ENCODE data around the gene PCDHGB6. TPM values are rescaled to one million over a fixed set of nuclear protein-coding genes. Genes with fewer than 3 reads are reported as not detected.
"Not testable (repeated sequence)": the region's sequence is repeated elsewhere in the genome, so short reads cannot be mapped to it uniquely, and the experiment has no call there.

The PCDHGB6 gene
- total RNA-seq, 2 experiments from 2014 or later = 0.04 TPM; not detected in 1

DNA sequence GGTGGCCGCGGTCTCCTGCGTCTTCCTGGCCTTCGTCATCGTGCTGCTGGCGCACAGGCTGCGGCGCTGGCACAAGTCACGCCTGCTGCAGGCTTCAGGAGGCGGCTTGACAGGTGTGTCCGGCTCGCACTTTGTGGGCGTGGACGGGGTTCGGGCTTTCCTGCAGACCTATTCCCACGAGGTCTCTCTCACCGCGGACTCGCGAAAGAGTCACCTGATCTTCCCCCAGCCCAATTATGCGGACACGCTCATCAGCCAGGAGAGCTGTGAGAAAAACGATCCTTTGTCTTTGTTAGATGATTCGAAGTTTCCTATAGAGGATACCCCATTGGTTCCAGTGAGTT is 7.4 kb downstream of the PCDHGB6 start:
- peaks cover 21% of the 10 kb centered on the region for H3K4me1 Mint-ChIP-seq
- peaks cover 26% of the 10 kb centered on the region for H3K9me3 Mint-ChIP-seq
- H3K27ac Mint-ChIP-seq, DNase-seq, H3K4me3 Mint-ChIP-seq, POLR2A ChIA-PET: not testable (repeated sequence)
- peaks cover 61% of the 10 kb centered on the region for H3K27me3 Mint-ChIP-seq
- CTCF ChIA-PET = interaction anchor here (2.7 kb wide), 1 partner anchor 149 kb away, joined by 14 read pairs; no protein-coding TSS in a partner anchor
- H3K36me3 Mint-ChIP-seq (ENCODE audit: low read depth) = peaks cover 18% of the 10 kb centered on the region

DNA sequence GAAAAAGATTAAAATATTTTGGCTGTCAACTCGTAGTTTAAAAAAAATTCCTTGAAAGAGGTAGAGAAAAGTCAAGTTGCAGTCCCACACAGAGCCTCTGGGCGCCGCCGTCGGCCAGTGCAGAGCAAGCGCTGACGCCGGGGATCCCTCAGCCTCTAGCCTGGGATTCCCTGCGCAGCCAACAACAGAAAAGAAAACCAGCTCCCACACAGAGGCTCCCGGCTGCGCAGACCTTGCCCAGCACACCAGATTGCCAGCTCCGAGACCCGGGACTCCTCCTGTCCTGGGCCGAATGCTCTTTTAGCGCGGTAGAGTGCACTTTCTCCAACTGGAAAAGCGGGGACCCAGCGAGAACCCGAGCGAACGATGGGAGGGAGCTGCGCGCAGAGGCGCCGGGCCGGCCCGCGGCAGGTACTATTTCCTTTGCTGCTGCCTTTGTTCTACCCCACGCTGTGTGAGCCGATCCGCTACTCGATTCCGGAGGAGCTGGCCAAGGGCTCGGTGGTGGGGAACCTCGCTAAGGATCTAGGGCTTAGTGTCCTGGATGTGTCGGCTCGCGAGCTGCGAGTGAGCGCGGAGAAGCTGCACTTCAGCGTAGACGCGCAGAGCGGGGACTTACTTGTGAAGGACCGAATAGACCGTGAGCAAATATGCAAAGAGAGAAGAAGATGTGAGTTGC is 9.8 kb downstream of the PCDHGB6 start, which contains the start of gene PCDHGB7:
TSS of gene PCDHGB7 (plus strand) at position 184 of the 679 bp plus-strand sequence. CDS start at position 367, 183 bp downstream.
- CTCF ChIA-PET = interaction anchor here (0.6 to 3.8 kb wide), 10 partner anchors 13 to 208 kb away, joined by 3 to 18 read pairs (median 5); partner anchors contain the start of genes PCDHGA12, PCDHGA4, PCDHGB3 and PCDHGB5
- Mint-ChIP-seq H3K27ac (peak within 1 kb of the TSS; percentile 50), H3K4me1 (peaks cover 21% of the 10 kb centered on the region), H3K27me3 (peaks cover 72% of the 10 kb centered on the region), H3K4me3 (peak within 1 kb of the TSS; percentile 41), H3K9me3 (peaks cover 31% of the 10 kb centered on the region), H3K36me3 (ENCODE audit: low read depth) (peaks cover 16% of the 10 kb centered on the region)
- POLR2A ChIA-PET, DNase-seq: not testable (repeated sequence)

DNA sequence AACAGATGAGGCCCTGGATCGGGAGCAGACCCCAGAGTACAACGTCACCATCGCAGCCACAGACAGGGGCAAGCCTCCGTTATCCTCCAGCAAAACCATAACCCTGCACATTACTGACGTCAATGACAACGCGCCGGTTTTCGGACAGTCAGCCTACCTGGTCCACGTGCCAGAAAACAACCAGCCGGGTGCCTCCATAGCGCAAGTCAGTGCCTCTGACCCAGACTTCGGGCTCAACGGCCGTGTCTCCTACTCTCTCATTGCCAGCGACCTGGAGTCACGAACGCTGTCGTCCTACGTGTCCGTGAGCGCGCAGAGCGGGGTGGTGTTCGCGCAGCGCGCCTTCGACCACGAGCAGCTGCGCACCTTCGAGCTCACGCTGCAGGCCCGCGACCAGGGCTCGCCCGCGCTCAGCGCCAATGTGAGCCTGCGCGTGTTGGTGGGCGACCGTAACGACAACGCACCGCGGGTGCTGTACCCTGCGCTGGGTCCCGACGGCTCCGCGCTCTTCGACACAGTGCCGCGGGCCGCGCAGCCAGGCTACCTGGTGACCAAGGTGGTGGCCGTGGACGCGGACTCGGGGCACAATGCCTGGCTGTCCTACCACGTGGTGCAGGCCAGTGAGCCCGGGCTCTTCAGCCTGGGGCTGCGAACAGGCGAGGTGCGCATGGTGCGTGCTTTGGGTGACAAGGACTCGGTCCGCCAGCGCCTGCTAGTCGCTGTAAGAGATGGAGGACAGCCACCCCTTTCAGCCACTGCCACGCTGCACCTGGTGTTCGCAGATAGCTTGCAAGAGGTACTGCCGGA is 11.5 kb downstream of the PCDHGB6 start:
- H3K27me3 Mint-ChIP-seq = peaks cover 69% of the 10 kb centered on the region
- peak overlapping the region; percentile 5 for H3K4me3 Mint-ChIP-seq
- POLR2A ChIA-PET = no interaction called here
- CTCF ChIA-PET = interaction anchor here (0.8 to 3.8 kb wide), 8 partner anchors 11 to 145 kb away, joined by 3 to 22 read pairs (median 5); partner anchors contain the start of genes PCDHGA12, PCDHGB5 and PCDHGB6
- H3K36me3 Mint-ChIP-seq (ENCODE audit: low read depth) = peaks cover 15% of the 10 kb centered on the region
- peak overlapping the region; percentile 32 for H3K27ac Mint-ChIP-seq
- peaks cover 30% of the 10 kb centered on the region for H3K9me3 Mint-ChIP-seq
- H3K4me1 Mint-ChIP-seq = peaks cover 10% of the 10 kb centered on the region
- DNase-seq = no peak

DNA sequence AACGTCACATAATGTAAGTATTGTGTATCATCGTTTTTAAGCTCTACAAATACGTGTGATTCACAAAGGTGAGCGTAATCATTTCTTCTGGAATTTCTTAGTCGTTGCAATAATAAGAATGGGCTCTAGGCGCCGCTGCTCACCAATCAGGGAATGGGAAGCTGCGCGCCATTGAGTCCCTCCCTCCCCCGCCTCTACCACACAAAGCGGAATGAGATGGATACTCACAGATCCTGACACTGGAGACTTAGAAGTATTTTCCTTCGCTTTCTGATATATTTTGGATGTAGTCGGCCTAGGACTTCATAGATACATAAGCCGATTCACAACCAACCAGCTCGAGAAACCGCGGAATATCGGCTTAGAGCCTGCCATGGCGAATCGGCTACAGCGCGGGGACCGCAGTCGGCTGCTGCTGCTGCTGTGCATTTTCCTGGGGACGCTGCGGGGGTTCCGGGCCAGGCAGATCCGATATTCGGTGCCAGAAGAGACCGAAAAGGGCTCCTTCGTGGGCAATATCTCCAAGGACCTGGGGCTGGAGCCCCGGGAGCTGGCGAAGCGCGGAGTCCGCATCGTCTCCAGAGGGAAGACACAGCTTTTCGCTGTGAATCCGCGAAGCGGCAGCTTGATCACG is 13.2 kb downstream of the PCDHGB6 start, which contains the start of gene PCDHGA11:
TSS of gene PCDHGA11 (plus strand) at position 197 of the 634 bp plus-strand sequence. CDS start at position 374, 177 bp downstream.
- H3K27me3 Mint-ChIP-seq = peaks cover 67% of the 10 kb centered on the region
- POLR2A ChIA-PET = no interaction called here
- peak; percentile 38 for DNase-seq
- peaks cover 10% of the 10 kb centered on the region for H3K36me3 Mint-ChIP-seq (ENCODE audit: low read depth)
- H3K27ac Mint-ChIP-seq = peak within 1 kb of the TSS; percentile 73
- CTCF ChIA-PET = interaction anchor here (0.6 to 2.8 kb wide), 23 partner anchors 8 to 239 kb away, joined by 3 to 22 read pairs (median 4); partner anchors contain the start of genes DIAPH1, PCDHB16, PCDHGA10 and PCDHGA12
- H3K4me3 Mint-ChIP-seq = peak within 1 kb of the TSS; percentile 66
- H3K4me1 Mint-ChIP-seq = peaks cover 8% of the 10 kb centered on the region
- H3K9me3 Mint-ChIP-seq = peaks cover 24% of the 10 kb centered on the region

DNA sequence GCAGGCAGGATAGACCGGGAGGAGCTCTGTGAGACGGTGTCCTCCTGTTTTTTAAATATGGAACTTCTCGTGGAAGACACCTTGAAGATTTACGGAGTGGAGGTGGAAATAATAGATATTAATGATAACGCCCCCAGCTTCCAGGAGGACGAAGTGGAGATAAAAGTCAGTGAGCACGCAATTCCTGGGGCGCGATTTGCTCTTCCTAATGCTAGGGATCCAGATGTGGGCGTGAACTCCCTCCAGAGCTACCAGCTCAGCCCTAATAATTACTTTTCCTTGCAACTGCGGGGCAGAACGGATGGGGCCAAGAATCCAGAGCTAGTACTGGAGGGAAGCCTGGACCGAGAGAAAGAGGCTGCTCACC is 13.7 kb downstream of the PCDHGB6 start:
- Mint-ChIP-seq H3K36me3 (ENCODE audit: low read depth) (peaks cover 10% of the 10 kb centered on the region), H3K4me3 (peak overlapping the region; percentile 66), H3K27ac (no peak overlapping the region), H3K27me3 (peaks cover 63% of the 10 kb centered on the region), H3K9me3 (peaks cover 24% of the 10 kb centered on the region), H3K4me1 (peaks cover 8% of the 10 kb centered on the region)
- POLR2A ChIA-PET = no interaction called here
- CTCF ChIA-PET = interaction anchor here (0.6 to 2.8 kb wide), 21 partner anchors 9 to 198 kb away, joined by 3 to 22 read pairs (median 4); partner anchors contain the start of genes DIAPH1, PCDHGA10, PCDHGA12 and PCDHGA2
- DNase-seq = no peak

DNA sequence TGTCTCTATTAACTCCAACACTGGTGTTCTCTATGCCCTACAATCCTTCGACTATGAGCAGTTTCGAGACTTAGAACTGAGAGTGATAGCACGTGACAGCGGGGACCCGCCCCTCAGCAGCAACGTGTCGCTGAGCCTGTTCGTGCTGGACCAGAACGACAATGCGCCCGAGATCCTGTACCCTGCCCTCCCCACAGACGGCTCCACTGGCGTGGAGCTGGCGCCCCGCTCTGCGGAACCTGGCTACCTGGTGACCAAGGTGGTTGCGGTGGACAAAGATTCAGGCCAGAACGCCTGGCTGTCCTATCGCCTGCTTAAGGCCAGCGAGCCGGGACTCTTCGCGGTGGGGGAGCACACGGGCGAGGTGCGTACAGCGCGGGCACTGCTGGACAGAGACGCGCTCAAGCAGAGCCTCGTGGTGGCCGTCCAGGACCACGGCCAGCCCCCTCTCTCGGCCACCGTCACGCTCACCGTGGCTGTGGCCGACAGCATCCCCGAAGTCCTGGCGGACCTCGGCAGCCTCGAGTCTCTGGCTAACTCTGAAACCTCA is 15.0 kb downstream of the PCDHGB6 start:
- Mint-ChIP-seq H3K4me1 (peaks cover 8% of the 10 kb centered on the region), H3K4me3 (no peak overlapping the region), H3K9me3 (peaks cover 27% of the 10 kb centered on the region), H3K27me3 (peaks cover 56% of the 10 kb centered on the region), H3K27ac (no peak overlapping the region), H3K36me3 (ENCODE audit: low read depth) (peaks cover 10% of the 10 kb centered on the region)
- POLR2A ChIA-PET = no interaction called here
- CTCF ChIA-PET = interaction anchor here (1.0 kb wide), 1 partner anchor 115 kb away, joined by 3 read pairs; no protein-coding TSS in a partner anchor
- DNase-seq = no peak

DNA sequence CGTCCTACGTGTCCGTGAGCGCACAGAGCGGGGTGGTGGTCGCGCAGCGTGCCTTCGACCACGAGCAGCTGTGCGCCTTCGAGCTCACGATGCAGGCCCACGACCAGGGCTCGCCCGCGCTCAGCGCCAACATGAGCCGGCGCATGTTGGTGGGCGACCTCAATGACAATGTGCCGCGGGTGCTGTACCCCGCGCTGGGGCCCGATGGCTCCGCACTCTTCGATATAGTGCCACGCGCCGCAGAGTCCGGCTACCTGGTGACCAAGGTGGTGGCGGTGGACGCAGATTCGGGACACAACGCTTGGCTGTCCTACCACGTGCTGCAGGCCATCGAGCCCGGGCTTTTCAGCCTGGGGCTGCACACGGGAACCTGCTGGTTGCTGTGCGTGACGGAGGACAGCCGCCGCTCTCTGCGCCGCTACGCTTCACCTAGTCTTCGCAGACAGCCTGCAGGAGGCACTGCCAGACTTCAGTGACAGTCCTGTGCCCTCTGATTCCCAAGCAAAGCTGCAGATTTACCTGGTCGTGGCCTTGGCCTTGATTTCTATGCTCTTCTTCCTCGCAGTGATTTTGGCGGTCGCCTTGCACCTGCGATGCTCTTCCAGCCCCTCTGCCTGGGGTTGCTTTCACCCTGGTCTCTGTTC is 20.1 kb downstream of the PCDHGB6 start:
- CTCF ChIA-PET = interaction anchor here (1.8 kb wide), 1 partner anchor 130 kb away, joined by 4 read pairs; no protein-coding TSS in a partner anchor
- DNase-seq = no peak
- Mint-ChIP-seq H3K27me3 (peaks cover 48% of the 10 kb centered on the region), H3K4me1 (peaks cover 11% of the 10 kb centered on the region), H3K9me3 (peaks cover 29% of the 10 kb centered on the region), H3K4me3 (no peak overlapping the region), H3K36me3 (ENCODE audit: low read depth) (peaks cover 13% of the 10 kb centered on the region), H3K27ac (no peak overlapping the region)
- POLR2A ChIA-PET = no interaction called here

DNA sequence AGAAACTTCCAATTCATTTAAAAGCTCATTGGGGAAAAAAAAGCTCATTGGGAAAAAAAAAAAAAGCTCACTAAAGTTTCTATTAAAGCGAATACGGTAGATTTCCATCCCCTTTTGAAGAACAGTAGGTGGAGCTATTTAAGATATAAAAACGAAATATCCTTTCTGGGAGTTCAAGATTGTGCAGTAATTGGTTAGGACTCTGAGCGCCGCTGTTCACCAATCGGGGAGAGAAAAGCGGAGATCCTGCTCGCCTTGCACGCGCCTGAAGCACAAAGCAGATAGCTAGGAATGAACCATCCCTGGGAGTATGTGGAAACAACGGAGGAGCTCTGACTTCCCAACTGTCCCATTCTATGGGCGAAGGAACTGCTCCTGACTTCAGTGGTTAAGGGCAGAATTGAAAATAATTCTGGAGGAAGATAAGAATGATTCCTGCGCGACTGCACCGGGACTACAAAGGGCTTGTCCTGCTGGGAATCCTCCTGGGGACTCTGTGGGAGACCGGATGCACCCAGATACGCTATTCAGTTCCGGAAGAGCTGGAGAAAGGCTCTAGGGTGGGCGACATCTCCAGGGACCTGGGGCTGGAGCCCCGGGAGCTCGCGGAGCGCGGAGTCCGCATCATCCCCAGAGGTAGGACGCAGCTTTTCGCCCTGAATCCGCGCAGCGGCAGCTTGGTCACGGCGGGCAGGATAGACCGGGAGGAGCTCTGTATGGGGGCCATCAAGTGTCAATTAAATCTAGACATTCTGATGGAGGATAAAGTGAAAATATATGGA is 22.7 kb downstream of the PCDHGB6 start, which contains the start of gene PCDHGA12:
TSS of gene PCDHGA12 (plus strand) at position 176 of the 782 bp plus-strand sequence. CDS start at position 429, 253 bp downstream.
- Mint-ChIP-seq H3K4me3 (peak within 1 kb of the TSS; percentile 59), H3K4me1 (peaks cover 11% of the 10 kb centered on the region), H3K36me3 (ENCODE audit: low read depth) (peaks cover 16% of the 10 kb centered on the region), H3K27ac (peak within 1 kb of the TSS; percentile 80), H3K9me3 (peaks cover 31% of the 10 kb centered on the region), H3K27me3 (peaks cover 39% of the 10 kb centered on the region)
- CTCF ChIA-PET = interaction anchor here (0.6 to 3.3 kb wide), 20 partner anchors 10 to 201 kb away, joined by 3 to 22 read pairs (median 4); partner anchors contain the start of genes PCDHGA10, PCDHGA11, PCDHGB6 and PCDHGB7
- peak; percentile 39 for DNase-seq
- POLR2A ChIA-PET = no interaction called here

DNA sequence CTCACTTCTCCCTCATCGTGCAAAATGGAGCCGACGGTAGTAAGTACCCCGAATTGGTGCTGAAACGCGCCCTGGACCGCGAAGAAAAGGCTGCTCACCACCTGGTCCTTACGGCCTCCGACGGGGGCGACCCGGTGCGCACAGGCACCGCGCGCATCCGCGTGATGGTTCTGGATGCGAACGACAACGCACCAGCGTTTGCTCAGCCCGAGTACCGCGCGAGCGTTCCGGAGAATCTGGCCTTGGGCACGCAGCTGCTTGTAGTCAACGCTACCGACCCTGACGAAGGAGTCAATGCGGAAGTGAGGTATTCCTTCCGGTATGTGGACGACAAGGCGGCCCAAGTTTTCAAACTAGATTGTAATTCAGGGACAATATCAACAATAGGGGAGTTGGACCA is 23.5 kb downstream of the PCDHGB6 start:
- peaks cover 11% of the 10 kb centered on the region for H3K4me1 Mint-ChIP-seq
- DNase-seq = no peak
- peaks cover 37% of the 10 kb centered on the region for H3K27me3 Mint-ChIP-seq
- peak overlapping the region; percentile 59 for H3K4me3 Mint-ChIP-seq
- CTCF ChIA-PET = interaction anchor here (0.7 to 3.3 kb wide), 9 partner anchors 10 to 133 kb away, joined by 3 to 22 read pairs (median 6); partner anchors contain the start of genes PCDHGA10, PCDHGA11, PCDHGB6 and PCDHGB7
- POLR2A ChIA-PET = no interaction called here
- peaks cover 31% of the 10 kb centered on the region for H3K9me3 Mint-ChIP-seq
- H3K36me3 Mint-ChIP-seq (ENCODE audit: low read depth) = peaks cover 16% of the 10 kb centered on the region
- peak overlapping the region; percentile 80 for H3K27ac Mint-ChIP-seq

DNA sequence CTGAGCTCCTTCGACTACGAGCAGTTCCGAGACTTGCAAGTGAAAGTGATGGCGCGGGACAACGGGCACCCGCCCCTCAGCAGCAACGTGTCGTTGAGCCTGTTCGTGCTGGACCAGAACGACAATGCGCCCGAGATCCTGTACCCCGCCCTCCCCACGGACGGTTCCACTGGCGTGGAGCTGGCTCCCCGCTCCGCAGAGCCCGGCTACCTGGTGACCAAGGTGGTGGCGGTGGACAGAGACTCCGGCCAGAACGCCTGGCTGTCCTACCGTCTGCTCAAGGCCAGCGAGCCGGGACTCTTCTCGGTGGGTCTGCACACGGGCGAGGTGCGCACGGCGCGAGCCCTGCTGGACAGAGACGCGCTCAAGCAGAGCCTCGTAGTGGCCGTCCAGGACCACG is 24.5 kb downstream of the PCDHGB6 start:
- Mint-ChIP-seq H3K4me1 (peaks cover 11% of the 10 kb centered on the region), H3K36me3 (ENCODE audit: low read depth) (peaks cover 16% of the 10 kb centered on the region), H3K4me3 (peak overlapping the region; percentile 59), H3K9me3 (peaks cover 26% of the 10 kb centered on the region), H3K27me3 (peaks cover 37% of the 10 kb centered on the region)
- CTCF ChIA-PET, POLR2A ChIA-PET, H3K27ac Mint-ChIP-seq, DNase-seq: not testable (repeated sequence)

DNA sequence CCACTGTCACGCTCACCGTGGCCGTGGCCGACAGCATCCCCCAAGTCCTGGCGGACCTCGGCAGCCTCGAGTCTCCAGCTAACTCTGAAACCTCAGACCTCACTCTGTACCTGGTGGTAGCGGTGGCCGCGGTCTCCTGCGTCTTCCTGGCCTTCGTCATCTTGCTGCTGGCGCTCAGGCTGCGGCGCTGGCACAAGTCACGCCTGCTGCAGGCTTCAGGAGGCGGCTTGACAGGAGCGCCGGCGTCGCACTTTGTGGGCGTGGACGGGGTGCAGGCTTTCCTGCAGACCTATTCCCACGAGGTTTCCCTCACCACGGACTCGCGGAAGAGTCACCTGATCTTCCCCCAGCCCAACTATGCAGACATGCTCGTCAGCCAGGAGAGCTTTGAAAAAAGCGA is 24.9 kb downstream of the PCDHGB6 start:
- H3K4me3 Mint-ChIP-seq, DNase-seq, H3K27ac Mint-ChIP-seq, CTCF ChIA-PET, POLR2A ChIA-PET: not testable (repeated sequence)
- peaks cover 11% of the 10 kb centered on the region for H3K4me1 Mint-ChIP-seq
- H3K9me3 Mint-ChIP-seq = peaks cover 26% of the 10 kb centered on the region
- peaks cover 16% of the 10 kb centered on the region for H3K36me3 Mint-ChIP-seq (ENCODE audit: low read depth)
- H3K27me3 Mint-ChIP-seq = peaks cover 37% of the 10 kb centered on the region

Data from activated CD4-positive, alpha-beta T cell treated with anti-CD3 and anti-CD28 coated beads, Interleukin-2, amount 10 ng/mL, durations not matched to agents 7 days and 5 days (primary cell).